T-helper 1 cell treated with Interleukin-12 subunit alpha and Interleukin-12 subunit beta and Interleukin-4 antibody, amounts not matched to agents 30 μg/mL and 1 μg/mL, for 36 hours (primary cell): ENCODE data around the gene ADGRG3.
"Not testable (repeated sequence)": the region's sequence is repeated elsewhere in the genome, so short reads cannot be mapped to it uniquely, and the experiment has no call there.

Experiments
- H3K27ac Mint-ChIP-seq: one replicate; pipeline ENCODE4 v1.8.0; 2021; ENCODE audit warnings: mild to moderate bottlenecking, mixed read lengths
- H3K27me3 Mint-ChIP-seq: one replicate; pipeline ENCODE4 v1.8.0; 2021; ENCODE audit warnings: low read depth, mixed read lengths
- H3K36me3 Mint-ChIP-seq: one replicate; pipeline ENCODE4 v1.8.0; 2021; ENCODE audit warnings: low read depth, mixed read lengths
- H3K4me1 Mint-ChIP-seq: one replicate; pipeline ENCODE4 v1.8.0; 2021; ENCODE audit warnings: low read depth, mixed read lengths
- H3K4me3 Mint-ChIP-seq: one replicate; pipeline ENCODE4 v1.8.0; 2021; ENCODE audit warnings: mild to moderate bottlenecking, moderate library complexity, mixed read lengths
- H3K9me3 Mint-ChIP-seq: one replicate; pipeline ENCODE4 v1.8.0; 2021; ENCODE audit warnings: mixed read lengths

ADGRG3 gene

GRCh38 chr16:57661936-57662906 is 5.9 kb upstream of the ADGRG3 start:
- H3K4me3 Mint-ChIP-seq, result no peak overlapping the region
- H3K27ac Mint-ChIP-seq, result no peak overlapping the region
- H3K27me3 Mint-ChIP-seq, result no peaks in the 10 kb centered on the region
- H3K4me1 Mint-ChIP-seq, result no peaks in the 10 kb centered on the region
- H3K9me3 Mint-ChIP-seq, result no peaks in the 10 kb centered on the region
- no peaks in the 10 kb centered on the region for H3K36me3 Mint-ChIP-seq

GRCh38 chr16:57663436-57663835 is 4.7 kb upstream of the ADGRG3 start:
- no peak overlapping the region for H3K4me3 Mint-ChIP-seq
- no peaks in the 10 kb centered on the region for H3K27me3 Mint-ChIP-seq
- no peak overlapping the region for H3K27ac Mint-ChIP-seq
- H3K36me3 Mint-ChIP-seq, result no peaks in the 10 kb centered on the region
- H3K9me3 Mint-ChIP-seq, result no peaks in the 10 kb centered on the region
- no peaks in the 10 kb centered on the region for H3K4me1 Mint-ChIP-seq

- Mint-ChIP-seq H3K9me3 (no peaks in the 10 kb centered on the region), H3K4me1 (no peaks in the 10 kb centered on the region), H3K27ac (no peak overlapping the region), H3K36me3 (no peaks in the 10 kb centered on the region), H3K27me3 (no peaks in the 10 kb centered on the region), H3K4me3 (no peak overlapping the region)
Observed at GRCh38 chr16:57663917-57664661, 4.0 kb upstream of the ADGRG3 start.

DNA sequence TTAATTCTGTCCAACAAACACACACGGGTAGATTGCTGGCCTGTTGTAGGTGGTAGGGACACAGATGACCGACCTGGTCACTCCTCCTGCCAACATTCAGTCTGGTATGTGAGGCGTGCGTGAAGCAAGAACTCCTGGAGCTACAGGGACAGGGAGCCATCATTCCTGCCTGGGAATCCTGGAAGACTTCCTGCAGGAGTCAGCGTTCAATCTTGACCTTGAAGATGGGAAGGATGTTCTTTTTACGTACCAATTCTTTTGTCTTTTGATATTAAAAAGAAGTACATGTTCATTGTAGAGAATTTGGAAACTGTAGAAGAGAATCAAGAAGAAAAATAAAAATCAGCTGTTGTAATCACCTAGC is 3.5 kb upstream of the ADGRG3 start:
- no peaks in the 10 kb centered on the region for H3K36me3 Mint-ChIP-seq
- H3K9me3 Mint-ChIP-seq, result no peaks in the 10 kb centered on the region
- H3K4me1 Mint-ChIP-seq, result no peaks in the 10 kb centered on the region
- no peak overlapping the region for H3K4me3 Mint-ChIP-seq
- H3K27me3 Mint-ChIP-seq, result peaks cover 2% of the 10 kb centered on the region
- no peak overlapping the region for H3K27ac Mint-ChIP-seq

DNA sequence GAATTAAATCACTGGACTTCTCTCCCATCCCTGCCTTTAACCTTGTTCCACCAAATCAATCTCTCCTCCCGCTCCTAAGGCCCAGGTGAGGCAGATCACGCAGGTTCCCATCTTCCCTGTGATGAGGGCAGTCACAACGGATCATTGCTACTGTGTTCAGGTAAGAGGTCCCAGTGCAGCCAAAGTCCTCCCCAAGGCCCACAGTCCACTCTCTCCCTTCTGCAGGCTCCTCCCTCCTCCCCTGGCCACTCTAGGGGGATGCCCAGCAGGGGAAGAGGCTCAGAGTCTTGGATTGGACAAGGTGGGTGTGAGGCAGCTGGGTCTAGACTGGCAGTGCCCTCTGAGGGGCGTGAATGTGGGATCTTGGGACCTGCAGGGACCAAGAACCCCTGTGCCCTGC is 2.6 kb upstream of the ADGRG3 start:
- Mint-ChIP-seq H3K4me1 (no peaks in the 10 kb centered on the region), H3K27me3 (peaks cover 7% of the 10 kb centered on the region), H3K36me3 (no peaks in the 10 kb centered on the region), H3K4me3 (no peak overlapping the region), H3K9me3 (no peaks in the 10 kb centered on the region), H3K27ac (no peak overlapping the region)

DNA sequence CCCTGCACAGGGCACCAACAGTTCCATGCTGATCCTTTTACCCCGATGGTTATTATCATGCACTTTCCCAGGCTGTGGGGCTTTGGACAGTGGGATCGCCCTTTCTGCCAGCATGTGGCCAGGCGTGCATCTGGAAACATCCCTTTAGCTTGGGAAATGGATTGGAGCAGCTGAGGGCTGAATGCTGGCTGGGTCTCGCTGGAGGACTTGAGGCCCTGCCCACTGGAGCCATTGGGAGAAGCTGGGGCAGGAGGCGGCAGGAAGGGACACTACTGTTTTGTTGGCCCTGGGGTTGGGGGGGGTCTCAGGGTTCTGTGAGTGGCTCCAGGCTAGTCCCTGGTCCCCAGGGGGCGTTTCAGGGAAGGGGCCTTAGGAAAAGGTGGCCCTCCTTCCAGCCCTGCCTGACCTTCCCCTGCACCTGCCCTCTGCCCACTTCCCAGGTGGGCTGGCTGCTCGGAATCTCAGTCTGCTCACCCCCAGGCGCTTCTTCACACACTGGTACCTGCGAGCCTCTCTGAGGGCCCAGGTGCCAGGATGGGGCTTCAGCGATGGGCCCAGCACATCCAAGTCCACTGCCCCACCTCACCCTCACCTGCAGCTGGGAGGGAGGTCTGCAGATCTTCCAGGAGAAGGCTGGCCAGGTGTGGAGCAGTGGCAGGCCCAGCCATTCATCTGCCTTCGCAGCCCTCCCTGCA is 1.6 kb upstream of the ADGRG3 start:
- Mint-ChIP-seq H3K27ac (no peak overlapping the region), H3K9me3 (no peaks in the 10 kb centered on the region), H3K27me3 (peaks cover 13% of the 10 kb centered on the region), H3K4me1 (no peaks in the 10 kb centered on the region), H3K4me3 (no peak overlapping the region), H3K36me3 (no peaks in the 10 kb centered on the region)

- Mint-ChIP-seq H3K27me3 (peaks cover 13% of the 10 kb centered on the region), H3K4me1 (no peaks in the 10 kb centered on the region), H3K9me3 (no peaks in the 10 kb centered on the region), H3K36me3 (no peaks in the 10 kb centered on the region), H3K4me3 (no peak overlapping the region), H3K27ac (no peak overlapping the region)
Observed at GRCh38 chr16:57667048-57667525, 1.0 kb upstream of the ADGRG3 start.

- H3K9me3 Mint-ChIP-seq, result no peaks in the 10 kb centered on the region
- H3K4me1 Mint-ChIP-seq, result no peaks in the 10 kb centered on the region
- no peak overlapping the region for H3K4me3 Mint-ChIP-seq
- peaks cover 13% of the 10 kb centered on the region for H3K27me3 Mint-ChIP-seq
- H3K27ac Mint-ChIP-seq, result no peak overlapping the region
- H3K36me3 Mint-ChIP-seq, result no peaks in the 10 kb centered on the region
Observed at GRCh38 chr16:57667526-57668262, 412 bp upstream of the ADGRG3 start.

GRCh38 chr16:57668630-57669475 is 747 bp downstream of the ADGRG3 start:
- no peaks in the 10 kb centered on the region for H3K36me3 Mint-ChIP-seq
- H3K9me3 Mint-ChIP-seq, result no peaks in the 10 kb centered on the region
- H3K4me1 Mint-ChIP-seq, result no peaks in the 10 kb centered on the region
- no peak overlapping the region for H3K4me3 Mint-ChIP-seq
- H3K27me3 Mint-ChIP-seq, result peaks cover 21% of the 10 kb centered on the region
- no peak overlapping the region for H3K27ac Mint-ChIP-seq

- Mint-ChIP-seq H3K9me3 (no peaks in the 10 kb centered on the region), H3K36me3 (no peaks in the 10 kb centered on the region), H3K27ac (no peak overlapping the region), H3K4me3 (no peak overlapping the region), H3K27me3 (peaks cover 24% of the 10 kb centered on the region), H3K4me1 (no peaks in the 10 kb centered on the region)
Observed at GRCh38 chr16:57669476-57670162, 1.5 kb downstream of the ADGRG3 start.

- Mint-ChIP-seq H3K4me3 (no peak overlapping the region), H3K27me3 (peaks cover 28% of the 10 kb centered on the region)
Observed at GRCh38 chr16:57670196-57670595, 2.1 kb downstream of the ADGRG3 start.

DNA sequence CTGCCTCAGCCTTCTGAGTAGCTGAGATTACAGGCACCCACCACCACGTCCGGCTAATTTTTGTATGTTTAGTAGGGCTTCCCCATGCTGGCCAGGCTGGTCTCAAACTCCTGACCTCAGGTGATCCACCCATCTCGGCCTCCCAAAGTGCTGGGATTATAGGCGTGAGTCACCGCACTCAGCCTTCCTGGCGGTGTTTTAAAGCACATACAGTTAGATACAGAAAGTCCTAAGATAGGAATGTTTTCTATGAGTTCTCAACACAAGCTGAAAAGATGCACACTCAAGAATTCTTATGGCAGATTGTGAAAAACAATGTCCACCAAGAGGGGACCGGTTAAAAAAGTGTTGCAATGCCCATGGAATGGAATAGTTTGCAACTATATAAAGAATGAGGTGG is 3.3 kb downstream of the ADGRG3 start:
- H3K27me3 Mint-ChIP-seq, result peaks cover 32% of the 10 kb centered on the region

More at GRCh38 chr16:57670196-57670595, 2.1 kb downstream of the ADGRG3 start:
- Mint-ChIP-seq H3K36me3 (no peaks in the 10 kb centered on the region), H3K27ac (no peak overlapping the region), H3K9me3 (no peaks in the 10 kb centered on the region), H3K4me1 (no peaks in the 10 kb centered on the region)

GRCh38 chr16:57672416-57672815 is 4.3 kb downstream of the ADGRG3 start:
- Mint-ChIP-seq H3K27me3 (peaks cover 32% of the 10 kb centered on the region), H3K4me3 (no peak overlapping the region), H3K36me3 (no peaks in the 10 kb centered on the region), H3K4me1 (no peaks in the 10 kb centered on the region), H3K27ac (no peak overlapping the region), H3K9me3 (no peaks in the 10 kb centered on the region)

More for the DNA sequence above, 3.3 kb downstream of the ADGRG3 start:
- not testable (repeated sequence) for H3K27ac Mint-ChIP-seq, H3K9me3 Mint-ChIP-seq, H3K4me3 Mint-ChIP-seq, H3K36me3 Mint-ChIP-seq, H3K4me1 Mint-ChIP-seq
